Spleen (tissue), 7 donors: ENCODE results near the gene KLHDC4.

Experiments
- POLR2AphosphoS5 ChIP-seq, 3 donors: sonication (generic); formaldehyde crosslinking; IDR thresholded peaks; one replicate each; pipeline ENCODE4 v1.5.1; 2017; ENCODE audit warnings: antibody characterized with exemption in 3 of 3
- TF ChIP-seq, protein P1 (sequence below), 11 experiments: fragments of 200-600 bp in 7 of 11; fragments of 450-650 bp in 4 of 11; sonication (generic) in 4 of 11; IDR thresholded peaks in 8 of 11; conservative IDR thresholded peaks in 3 of 11; 1 replicate in 7 of 11; 2 replicates in 4 of 11; pipeline versions ENCODE4 v1.4.0 to v1.8.0; 2016 to 2021; ENCODE audit warnings: antibody characterized with exemption in 11 of 11, inconsistent platforms in 4 of 11, mild to moderate bottlenecking in 1 of 11
- donor health status: DM: no; HTN: no; CAD: no; lungs with moderate emphysema.
- donor health status: DM: no; HTN: no; CAD: no.
- donor health status: DM: no; HTN: no; CAD: no.

DNA sequence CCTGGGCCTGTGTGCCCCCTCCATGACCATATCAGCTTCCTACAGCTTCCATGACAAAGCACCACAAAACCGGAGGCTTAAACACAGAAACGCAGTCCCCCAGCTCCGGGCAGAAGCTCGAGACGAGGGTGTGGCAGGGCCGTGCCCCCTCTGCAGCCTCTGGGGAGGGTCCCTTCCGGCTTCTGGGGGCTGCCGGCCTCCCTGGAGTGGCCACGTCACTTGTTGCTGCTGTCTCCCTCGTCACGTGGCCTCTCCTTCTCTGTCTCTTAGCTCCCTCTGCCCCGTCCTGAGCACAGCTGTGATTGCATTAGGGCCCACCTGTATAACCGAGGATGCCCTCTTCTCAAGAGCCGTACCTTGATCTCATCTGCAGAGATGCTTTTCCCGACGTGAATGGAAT, 98.9 kb downstream of the KLHDC4 start:
- TF ChIP-seq, protein P1, sequence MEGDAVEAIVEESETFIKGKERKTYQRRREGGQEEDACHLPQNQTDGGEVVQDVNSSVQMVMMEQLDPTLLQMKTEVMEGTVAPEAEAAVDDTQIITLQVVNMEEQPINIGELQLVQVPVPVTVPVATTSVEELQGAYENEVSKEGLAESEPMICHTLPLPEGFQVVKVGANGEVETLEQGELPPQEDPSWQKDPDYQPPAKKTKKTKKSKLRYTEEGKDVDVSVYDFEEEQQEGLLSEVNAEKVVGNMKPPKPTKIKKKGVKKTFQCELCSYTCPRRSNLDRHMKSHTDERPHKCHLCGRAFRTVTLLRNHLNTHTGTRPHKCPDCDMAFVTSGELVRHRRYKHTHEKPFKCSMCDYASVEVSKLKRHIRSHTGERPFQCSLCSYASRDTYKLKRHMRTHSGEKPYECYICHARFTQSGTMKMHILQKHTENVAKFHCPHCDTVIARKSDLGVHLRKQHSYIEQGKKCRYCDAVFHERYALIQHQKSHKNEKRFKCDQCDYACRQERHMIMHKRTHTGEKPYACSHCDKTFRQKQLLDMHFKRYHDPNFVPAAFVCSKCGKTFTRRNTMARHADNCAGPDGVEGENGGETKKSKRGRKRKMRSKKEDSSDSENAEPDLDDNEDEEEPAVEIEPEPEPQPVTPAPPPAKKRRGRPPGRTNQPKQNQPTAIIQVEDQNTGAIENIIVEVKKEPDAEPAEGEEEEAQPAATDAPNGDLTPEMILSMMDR (IDR thresholded peaks at IDR 0.05 in 8 of 11, conservative IDR thresholded peaks at IDR 0.05 in 3 of 11): no peak
- no peak for TF ChIP-seq POLR2AphosphoS5 (IDR thresholded peaks at IDR 0.05)
